ENCODE results near the gene FMOD. TPM values are rescaled to one million over a fixed set of nuclear protein-coding genes. Genes with fewer than 3 reads are reported as not detected.
A peak's percentile ranks its signal among the peaks of the same experiment; 100 is the strongest.

Gene FMOD
- total RNA-seq, 2 donors from 2014 or later, result 190 to 438 TPM

- H3K36me3 ChIP-seq, result peaks cover 10% of the 10 kb centered on the region
- ATAC-seq (ENCODE audit: insufficient number of reproducible peaks, low FRiP score, low read depth) (no peak), DNase-seq (ENCODE audit: low spot score) (no peak)
- no peaks in the 10 kb centered on the region for H3K27me3 ChIP-seq (replicated peaks; ENCODE audit: insufficient read depth)
- no peak for TF ChIP-seq CTCF (IDR thresholded peaks at IDR 0.05)
- peak overlapping the region; percentile 76 to 92 for H3K27ac ChIP-seq
- H3K4me3 ChIP-seq, result peak overlapping the region; percentile 79
- H3K4me1 ChIP-seq (ENCODE audit: control insufficient read depth in 1 of 2, low read depth in 2 of 2), result peaks cover 9 to 63% of the 10 kb centered on the region in 2 donors
- H3K9me3 ChIP-seq, result no peaks in the 10 kb centered on the region
Observed at GRCh38 chr1:203349773-203350524, 973 bp downstream of the FMOD start.

GRCh38 chr1:203349166-203349565 is 1.8 kb downstream of the FMOD start:
- Histone ChIP-seq H3K27ac (peak overlapping the region; percentile 76 to 92), H3K36me3 (peaks cover 10% of the 10 kb centered on the region), H3K4me1 (ENCODE audit: control insufficient read depth in 1 of 2, low read depth in 2 of 2) (peaks cover 14 to 71% of the 10 kb centered on the region in 2 donors), H3K4me3 (peak overlapping the region; percentile 79), H3K27me3 (replicated peaks; ENCODE audit: insufficient read depth) (no peaks in the 10 kb centered on the region), H3K9me3 (no peaks in the 10 kb centered on the region)
- ATAC-seq (ENCODE audit: insufficient number of reproducible peaks, low FRiP score, low read depth) (no peak), DNase-seq (ENCODE audit: low spot score) (no peak)
- TF ChIP-seq CTCF (IDR thresholded peaks at IDR 0.05), result no peak

- Histone ChIP-seq H3K4me1 (ENCODE audit: control insufficient read depth in 1 of 2, low read depth in 2 of 2) (peaks cover 14 to 86% of the 10 kb centered on the region in 2 donors), H3K36me3 (peaks cover 10% of the 10 kb centered on the region), H3K9me3 (no peaks in the 10 kb centered on the region), H3K4me3 (peak overlapping the region; percentile 4), H3K27me3 (replicated peaks; ENCODE audit: insufficient read depth) (no peaks in the 10 kb centered on the region), H3K27ac (peak overlapping the region in 1 of 2 donors; percentile 82)
- DNase-seq (ENCODE audit: low spot score) (no peak), ATAC-seq (ENCODE audit: insufficient number of reproducible peaks, low FRiP score, low read depth) (no peak)
- no peak for TF ChIP-seq CTCF (IDR thresholded peaks at IDR 0.05)
Observed at GRCh38 chr1:203346769-203347102, 4.2 kb downstream of the FMOD start.

- peak overlapping the region; percentile 1 to 82 for H3K27ac ChIP-seq
- no peak for DNase-seq (ENCODE audit: low spot score)
- H3K27me3 ChIP-seq (replicated peaks; ENCODE audit: insufficient read depth), result no peaks in the 10 kb centered on the region
- no peak for TF ChIP-seq CTCF (IDR thresholded peaks at IDR 0.05)
- H3K9me3 ChIP-seq, result no peaks in the 10 kb centered on the region
- H3K36me3 ChIP-seq, result peaks cover 10% of the 10 kb centered on the region
- peaks cover 14 to 81% of the 10 kb centered on the region in 2 donors for H3K4me1 ChIP-seq (ENCODE audit: control insufficient read depth in 1 of 2, low read depth in 2 of 2)
- no peak overlapping the region for H3K4me3 ChIP-seq
- no peak for ATAC-seq (ENCODE audit: insufficient number of reproducible peaks, low FRiP score, low read depth)
Observed at GRCh38 chr1:203346060-203346768, 4.7 kb downstream of the FMOD start.

GRCh38 chr1:203343956-203344754 is 6.8 kb downstream of the FMOD start:
- H3K4me3 ChIP-seq, result peak overlapping the region; percentile 11
- H3K9me3 ChIP-seq, result no peaks in the 10 kb centered on the region
- peak overlapping the region; percentile 34 to 82 for H3K27ac ChIP-seq
- peaks cover 13 to 62% of the 10 kb centered on the region in 2 donors for H3K4me1 ChIP-seq (ENCODE audit: control insufficient read depth in 1 of 2, low read depth in 2 of 2)
- ATAC-seq (ENCODE audit: insufficient number of reproducible peaks, low FRiP score, low read depth) (no peak), DNase-seq (ENCODE audit: low spot score) (no peak)
- H3K27me3 ChIP-seq (replicated peaks; ENCODE audit: insufficient read depth), result no peaks in the 10 kb centered on the region
- TF ChIP-seq CTCF (IDR thresholded peaks at IDR 0.05), result no peak
- H3K36me3 ChIP-seq, result peaks cover 10% of the 10 kb centered on the region
